ENCODE results near the gene SGMS1.

GRCh38 chr10:50351483-50352146 is 272.1 kb downstream of the SGMS1 start:
- no peak for TF ChIP-seq CTCF (IDR thresholded peaks at IDR 0.05)
- no peak for TF ChIP-seq FOXM1 (IDR thresholded peaks at IDR 0.05; ENCODE audit: low read depth)
- no peak for TF ChIP-seq SIN3A (IDR thresholded peaks at IDR 0.05; ENCODE audit: borderline replicate concordance, low read depth, low read length)
- no peak for TF ChIP-seq NRF1 (IDR thresholded peaks at IDR 0.05; ENCODE audit: low read depth, low read length)
- TF ChIP-seq REST (IDR thresholded peaks at IDR 0.05; ENCODE audit: low read depth, low read length), result no peak
- no peak for TF ChIP-seq ZBTB33 (IDR thresholded peaks at IDR 0.05; ENCODE audit: borderline replicate concordance, low read depth)
